Lower lobe of right lung (tissue), 2 donors: Measurements from ENCODE around the gene PEX14. TPM values are rescaled to one million over a fixed set of nuclear protein-coding genes. Genes with fewer than 3 reads are reported as not detected.
A peak's percentile ranks its signal among the peaks of the same experiment; 100 is the strongest.

ENCODE experiments used
- ATAC-seq, 2 donors: fragments of 200-7000 bp; cut with Tn5 transposase; one replicate each; pipeline ENCODE4 v1.9.1; 2020 to 2022; ENCODE audit warnings: mild to moderate bottlenecking in 2 of 2, moderate library complexity in 2 of 2
- DNase-seq: peaks from one replicate; pipeline ENCODE4 v3.0.0-alpha.2; 2020
- H3K27ac ChIP-seq: fragments of 200-600 bp; one replicate; pipeline ENCODE4 v1.8.0; 2022
- H3K27me3 ChIP-seq: fragments of 200-600 bp; one replicate; pipeline ENCODE4 v1.8.0; 2022; ENCODE audit warnings: low read depth
- H3K36me3 ChIP-seq: fragments of 200-600 bp; one replicate; pipeline ENCODE4 v1.8.0; 2022; ENCODE audit warnings: mild to moderate bottlenecking
- H3K4me1 ChIP-seq: fragments of 200-600 bp; one replicate; pipeline ENCODE4 v1.8.0; 2022
- H3K4me3 ChIP-seq: fragments of 200-600 bp; one replicate; pipeline ENCODE4 v1.8.0; 2022; ENCODE audit warnings: mild to moderate bottlenecking
- H3K9me3 ChIP-seq: fragments of 200-600 bp; one replicate; pipeline ENCODE4 v1.8.0; 2022
- intact Hi-C: fragments of 100-400 bp; cut with DNase I; formaldehyde crosslinking; loops from one replicate; pipeline ENCODE4 v1.11.0; 2022
- total RNA-seq: library from RNA; stranded (reverse); fragmentation: NEBNext Ultra II Directional; extraction: Animal tissue kit (Norgen Biotek cat#: 25700); gene quantifications from one replicate; pipeline ENCODE4 v1.2.1, GENCODE V29; 2021
- TF ChIP-seq, protein P1 (sequence below): fragments of 200-600 bp; IDR thresholded peaks from one replicate; pipeline ENCODE4 v1.8.0; 2022; ENCODE audit warnings: antibody characterized with exemption, mild to moderate bottlenecking
- donor health status: DM: no; HTN: yes; CAD: no; lungs with severe emphysema.

Gene PEX14
- total RNA-seq, 1 donor from 2014 or later, result 27.9 TPM

DNA sequence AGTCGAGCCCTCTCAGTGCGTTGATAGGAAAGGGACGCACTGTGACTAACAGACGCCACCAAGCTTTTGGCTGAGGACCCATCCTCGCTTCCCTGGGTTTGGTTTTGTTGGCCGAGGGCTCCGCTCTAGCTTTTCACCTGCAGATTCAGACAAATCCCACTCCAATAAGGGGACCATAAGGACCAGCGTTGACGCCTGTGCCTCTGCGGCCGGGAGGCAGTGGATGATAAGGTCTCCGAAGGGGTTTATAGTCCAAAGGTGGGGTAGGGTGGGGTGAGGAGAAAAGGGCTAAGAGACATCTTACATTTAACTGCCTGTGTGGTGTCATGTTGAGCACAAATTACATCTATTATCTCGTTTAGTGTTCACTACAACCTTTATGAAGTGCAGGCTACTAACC is 760 bp downstream of the PEX14 start:
- peaks cover 54% of the 10 kb centered on the region for H3K4me1 ChIP-seq
- H3K27ac ChIP-seq, result peak overlapping the region; percentile 82
- DNase-seq, result no peak
- H3K27me3 ChIP-seq, result no peaks in the 10 kb centered on the region
- no peak for ATAC-seq
- no peaks in the 10 kb centered on the region for H3K36me3 ChIP-seq
- intact Hi-C loops, result no loop called here
- H3K9me3 ChIP-seq, result no peaks in the 10 kb centered on the region
- H3K4me3 ChIP-seq, result peak overlapping the region; percentile 98
- TF ChIP-seq, protein P1, sequence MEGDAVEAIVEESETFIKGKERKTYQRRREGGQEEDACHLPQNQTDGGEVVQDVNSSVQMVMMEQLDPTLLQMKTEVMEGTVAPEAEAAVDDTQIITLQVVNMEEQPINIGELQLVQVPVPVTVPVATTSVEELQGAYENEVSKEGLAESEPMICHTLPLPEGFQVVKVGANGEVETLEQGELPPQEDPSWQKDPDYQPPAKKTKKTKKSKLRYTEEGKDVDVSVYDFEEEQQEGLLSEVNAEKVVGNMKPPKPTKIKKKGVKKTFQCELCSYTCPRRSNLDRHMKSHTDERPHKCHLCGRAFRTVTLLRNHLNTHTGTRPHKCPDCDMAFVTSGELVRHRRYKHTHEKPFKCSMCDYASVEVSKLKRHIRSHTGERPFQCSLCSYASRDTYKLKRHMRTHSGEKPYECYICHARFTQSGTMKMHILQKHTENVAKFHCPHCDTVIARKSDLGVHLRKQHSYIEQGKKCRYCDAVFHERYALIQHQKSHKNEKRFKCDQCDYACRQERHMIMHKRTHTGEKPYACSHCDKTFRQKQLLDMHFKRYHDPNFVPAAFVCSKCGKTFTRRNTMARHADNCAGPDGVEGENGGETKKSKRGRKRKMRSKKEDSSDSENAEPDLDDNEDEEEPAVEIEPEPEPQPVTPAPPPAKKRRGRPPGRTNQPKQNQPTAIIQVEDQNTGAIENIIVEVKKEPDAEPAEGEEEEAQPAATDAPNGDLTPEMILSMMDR, result no peak

DNA sequence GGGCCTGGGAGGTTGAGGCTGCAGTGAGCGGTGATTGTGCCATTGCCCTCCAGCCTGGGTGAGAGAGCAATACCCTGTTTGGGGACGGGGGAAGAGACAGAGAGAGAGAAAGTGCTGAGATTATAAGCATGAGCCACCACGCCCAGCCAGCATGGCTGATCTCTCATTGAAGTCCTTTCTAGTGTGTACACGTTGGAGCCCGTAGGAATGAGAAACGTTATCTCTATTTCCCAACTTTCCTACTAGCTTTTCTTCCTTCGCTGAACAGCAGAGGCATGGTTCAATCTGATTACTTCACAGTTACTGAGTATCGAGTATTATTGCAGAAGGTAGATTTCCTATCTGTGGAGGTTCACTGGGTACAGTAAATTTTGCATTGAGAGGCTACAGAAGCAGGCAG is 4.5 kb downstream of the PEX14 start:
- no peaks in the 10 kb centered on the region for H3K27me3 ChIP-seq
- TF ChIP-seq, protein P1, result no peak
- intact Hi-C loops, result no loop called here
- no peak for ATAC-seq
- H3K36me3 ChIP-seq, result no peaks in the 10 kb centered on the region
- no peaks in the 10 kb centered on the region for H3K9me3 ChIP-seq
- DNase-seq, result no peak
- H3K4me3 ChIP-seq, result no peak overlapping the region
- no peak overlapping the region for H3K27ac ChIP-seq
- peaks cover 35% of the 10 kb centered on the region for H3K4me1 ChIP-seq

DNA sequence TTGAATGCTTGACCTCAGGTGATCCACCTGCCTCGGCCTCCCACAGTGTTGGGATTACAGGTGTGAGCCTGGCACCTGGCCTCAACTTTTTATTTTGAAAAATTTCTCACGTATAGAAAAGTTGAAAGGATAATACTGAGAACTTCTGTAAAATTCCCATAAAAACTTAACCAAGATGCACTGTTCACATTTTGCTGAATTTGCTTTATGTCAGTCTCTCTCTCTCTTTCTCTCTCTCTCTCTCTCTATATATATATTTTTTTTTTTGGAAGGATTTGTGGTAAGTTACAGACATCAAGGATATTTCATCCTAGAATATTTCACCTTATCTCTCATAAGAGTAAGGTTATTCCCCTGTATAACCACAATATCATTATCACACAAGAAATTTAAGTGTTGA is 5.9 kb downstream of the PEX14 start:
- DNase-seq (no peak), ATAC-seq (no peak)
- intact Hi-C loops, result no loop called here
- no peaks in the 10 kb centered on the region for H3K9me3 ChIP-seq
- no peak overlapping the region for H3K4me3 ChIP-seq
- peaks cover 32% of the 10 kb centered on the region for H3K4me1 ChIP-seq
- H3K27ac ChIP-seq, result no peak overlapping the region
- H3K27me3 ChIP-seq, result no peaks in the 10 kb centered on the region
- H3K36me3 ChIP-seq, result no peaks in the 10 kb centered on the region
- TF ChIP-seq, protein P1, result no peak

DNA sequence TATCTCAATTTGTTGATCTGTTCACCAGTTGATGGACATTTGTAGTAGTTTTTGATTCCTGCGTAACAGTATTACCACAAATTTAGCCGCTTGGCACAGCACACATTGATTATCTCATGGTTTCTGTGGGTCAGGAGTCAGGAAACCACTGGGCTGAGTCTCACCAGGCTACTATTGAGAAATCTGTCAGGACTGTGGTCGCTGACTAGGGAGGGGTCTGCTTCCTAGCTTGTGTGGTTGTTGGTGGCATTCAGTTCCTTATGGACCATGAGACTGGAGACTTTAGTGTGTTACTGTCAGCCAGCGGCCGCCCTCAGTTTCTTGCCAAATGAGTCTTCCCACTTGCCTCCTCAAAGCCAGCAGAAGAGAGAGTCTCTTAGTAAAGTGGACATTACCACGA is 9.8 kb downstream of the PEX14 start:
- Histone ChIP-seq H3K4me1 (peaks cover 11% of the 10 kb centered on the region), H3K9me3 (no peaks in the 10 kb centered on the region), H3K27ac (no peak overlapping the region), H3K27me3 (no peaks in the 10 kb centered on the region), H3K4me3 (no peak overlapping the region), H3K36me3 (peaks cover 2% of the 10 kb centered on the region)
- DNase-seq (peak; percentile 69), ATAC-seq (peak; percentile 85 to 92)
- intact Hi-C loops, result no loop called here
- TF ChIP-seq, protein P1, result no peak

DNA sequence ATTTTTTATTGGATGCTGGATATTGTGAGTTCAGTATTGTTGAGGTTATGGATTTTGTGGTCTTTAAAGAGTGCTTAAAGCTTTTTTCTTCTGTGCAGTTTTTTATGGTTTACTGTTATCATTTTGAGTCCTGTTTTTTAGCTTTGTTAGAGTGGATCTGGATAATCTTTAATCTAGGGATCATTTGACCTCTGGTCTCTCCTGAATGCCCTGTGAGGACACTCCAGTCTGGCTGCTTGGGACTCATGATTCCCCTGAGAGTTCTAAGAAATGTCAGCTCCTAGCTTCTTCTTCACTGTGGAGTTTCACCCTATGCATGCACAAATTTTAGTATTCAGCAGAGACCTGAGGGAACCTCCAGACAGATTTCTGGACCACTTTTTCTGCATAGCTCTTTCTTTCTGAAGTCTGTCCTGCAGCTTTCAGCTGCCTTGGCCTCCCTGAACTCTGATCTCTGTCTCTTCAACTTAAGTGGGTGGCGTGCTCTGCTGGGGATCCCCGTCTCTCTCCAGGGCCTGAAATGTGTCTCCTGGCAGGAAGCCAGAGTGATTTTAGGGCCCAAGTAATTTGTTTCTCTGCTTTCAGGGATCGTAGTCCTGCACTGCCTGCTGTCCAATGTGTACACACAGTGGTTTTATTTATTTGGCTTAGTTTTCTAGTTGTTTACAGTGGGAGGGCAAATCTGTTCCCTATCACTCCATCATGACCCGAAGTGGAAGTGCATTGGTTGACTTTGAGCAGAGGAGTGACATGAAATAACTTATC is 14.7 kb downstream of the PEX14 start:
- Histone ChIP-seq H3K4me3 (no peak overlapping the region), H3K36me3 (peaks cover 4% of the 10 kb centered on the region), H3K9me3 (no peaks in the 10 kb centered on the region), H3K4me1 (peaks cover 4% of the 10 kb centered on the region), H3K27ac (no peak overlapping the region), H3K27me3 (no peaks in the 10 kb centered on the region)
- no peak for ATAC-seq
- DNase-seq, result no peak
- intact Hi-C loops, result no loop called here
- TF ChIP-seq, protein P1, result no peak
